G401 (cell line): ENCODE data around the gene SARDH. TPM values are rescaled to one million over a fixed set of nuclear protein-coding genes. Genes with fewer than 3 reads are reported as not detected.
"Not testable (repeated sequence)": the region's sequence is repeated elsewhere in the genome, so short reads cannot be mapped to it uniquely, and the experiment has no call there.

Experiments used
- DNase-seq: peaks from one replicate; pipeline ENCODE4 v3.0.0-alpha.2; 2015; ENCODE audit warnings: low spot score
- in situ Hi-C: cut with HindIII; loops from 2 replicates; pipeline ENCODE4 v1.10.0; 2016; ENCODE audit warnings: low sequenced_read_pairs, mixed read lengths
- total RNA-seq: library from RNA; depleted of rRNA; stranded (reverse); fragments of >200 nt; shearing (Covaris generic); gene quantifications from 2 replicates; pipeline ENCODE4 v1.2.3, GENCODE V29; 2014

The SARDH gene
- total RNA-seq, 1 experiment from 2014 or later = 13.2 TPM

DNA sequence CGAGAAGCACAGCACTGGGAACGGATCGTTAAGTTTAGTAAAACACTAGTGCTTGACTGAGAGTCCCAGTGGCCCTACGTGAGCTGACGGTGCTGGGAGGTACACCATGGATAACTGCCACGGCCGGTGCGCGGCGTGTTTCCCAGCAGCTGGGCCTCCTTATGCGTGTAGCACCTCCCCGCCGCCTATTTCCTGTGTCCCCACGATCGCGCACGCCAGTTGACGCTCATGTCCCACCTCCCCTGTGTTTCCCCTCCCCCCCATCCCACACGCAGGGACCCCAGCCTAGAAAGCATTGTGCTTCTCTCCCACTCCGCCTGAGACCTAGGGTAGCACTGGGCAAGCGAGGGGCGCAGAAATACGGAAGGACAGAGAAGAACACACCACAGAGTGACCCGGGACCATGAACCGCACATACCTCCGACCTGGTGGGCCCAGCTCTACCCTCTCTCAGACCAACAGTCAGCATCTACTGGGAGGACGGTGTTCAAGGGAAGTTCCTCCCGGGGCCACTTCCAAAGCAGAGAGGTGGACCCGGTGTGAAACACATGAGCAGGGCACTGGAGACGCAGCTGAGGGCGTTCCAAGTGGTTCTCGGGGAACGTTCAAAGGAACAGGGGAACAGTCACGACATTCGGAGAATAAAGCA is 56.4 kb downstream of the SARDH start:
- no peak for DNase-seq
- in situ Hi-C loops = no loop called here

DNA sequence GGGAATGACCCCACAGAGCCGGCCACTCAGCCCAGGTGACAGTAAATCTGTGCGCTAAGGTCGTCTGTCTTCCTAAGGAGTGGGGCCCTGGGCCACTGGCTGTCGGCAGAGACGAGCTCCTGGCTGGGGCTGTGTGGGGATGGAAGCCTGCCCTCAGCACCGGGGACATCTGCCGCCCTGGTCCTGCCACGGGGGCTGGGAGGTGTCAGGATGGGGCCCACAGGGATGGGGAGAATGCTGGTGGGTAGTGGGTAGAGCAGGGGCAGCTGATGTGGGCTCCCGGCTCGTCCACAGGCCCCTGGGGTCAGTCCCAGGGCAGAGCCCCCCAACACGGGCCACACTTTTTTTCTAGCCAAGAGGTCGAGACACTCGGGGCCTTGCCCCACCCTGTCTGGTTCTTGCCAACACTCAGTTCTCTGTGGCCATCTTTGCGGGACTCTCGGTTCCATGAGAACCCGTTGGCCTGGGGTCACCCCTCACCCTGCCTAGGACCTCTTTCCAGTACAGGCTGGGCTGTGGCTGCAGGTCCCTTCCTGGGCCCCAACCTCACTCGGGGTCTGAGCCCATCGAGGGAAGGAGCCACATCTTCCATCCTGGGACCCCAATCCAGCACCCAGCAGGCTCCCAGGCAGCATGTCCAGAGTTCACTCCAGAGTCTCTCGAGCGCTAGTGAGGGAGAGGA is 57.0 kb downstream of the SARDH start:
- in situ Hi-C loops = no loop called here
- no peak for DNase-seq

DNA sequence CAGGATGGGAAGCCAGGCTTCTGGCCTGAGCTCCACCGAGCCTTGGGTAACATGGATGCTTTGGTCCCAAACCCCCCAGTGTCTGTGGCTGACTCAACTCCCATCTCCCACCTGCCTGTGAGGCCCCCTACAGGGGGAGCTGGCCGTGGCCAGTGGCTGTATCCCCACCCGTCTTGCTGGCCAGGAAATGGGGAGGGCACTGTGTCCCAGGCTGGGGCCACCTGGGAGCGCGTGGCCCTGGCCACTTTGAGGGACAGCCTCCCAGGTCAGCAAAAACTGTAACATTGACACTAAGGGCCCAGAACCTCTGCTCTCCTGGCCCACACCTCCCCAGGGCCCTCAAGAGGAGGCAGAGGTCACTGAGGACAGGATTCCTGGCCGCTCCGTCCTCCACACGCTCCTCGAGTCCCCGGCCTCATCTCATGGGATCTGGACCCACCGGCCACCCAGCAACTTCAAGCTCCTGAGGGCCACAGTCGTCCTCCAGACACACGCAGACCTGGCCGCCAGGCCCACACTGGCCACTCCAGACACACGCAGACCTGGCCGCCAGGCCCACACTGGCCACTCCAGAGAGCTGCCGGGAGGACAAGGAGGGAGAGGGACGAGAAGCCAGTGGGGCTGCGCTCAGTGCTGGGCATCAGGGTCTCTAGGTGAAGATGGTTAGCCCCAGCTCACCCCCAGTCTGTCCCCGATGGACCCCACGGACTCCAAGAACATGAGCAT is 57.7 kb downstream of the SARDH start:
- no peak for DNase-seq
- in situ Hi-C loops = no loop called here

DNA sequence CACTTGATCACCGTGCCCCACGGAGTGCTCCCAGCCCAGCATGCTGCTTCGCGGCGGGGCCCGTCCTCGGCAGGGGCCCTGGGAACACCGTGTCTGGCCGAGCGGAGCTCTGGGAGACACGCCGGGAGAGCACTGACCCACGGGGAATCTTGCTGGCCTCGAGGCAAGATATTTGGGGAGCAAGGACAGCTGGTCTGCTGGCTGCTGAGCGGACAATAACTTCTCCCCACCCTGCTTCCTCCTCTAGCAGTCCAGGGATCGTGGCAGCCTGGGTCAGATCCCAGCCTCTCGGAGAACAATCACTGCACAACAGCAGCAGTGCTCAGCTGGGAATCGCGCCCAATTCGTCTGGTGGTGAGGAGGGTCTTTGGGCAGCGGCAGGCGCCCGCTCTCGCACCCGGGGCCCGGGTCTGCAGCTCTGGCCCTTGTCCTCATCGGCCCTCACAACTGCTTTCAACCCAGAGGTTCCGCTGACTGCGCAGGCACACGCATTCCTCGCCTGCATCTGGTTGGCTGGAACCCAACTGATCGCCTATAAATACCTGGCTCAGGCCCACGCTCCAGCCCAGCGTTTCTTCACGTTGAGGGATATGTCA is 58.6 kb downstream of the SARDH start:
- no peak for DNase-seq
- in situ Hi-C loops = no loop called here

DNA sequence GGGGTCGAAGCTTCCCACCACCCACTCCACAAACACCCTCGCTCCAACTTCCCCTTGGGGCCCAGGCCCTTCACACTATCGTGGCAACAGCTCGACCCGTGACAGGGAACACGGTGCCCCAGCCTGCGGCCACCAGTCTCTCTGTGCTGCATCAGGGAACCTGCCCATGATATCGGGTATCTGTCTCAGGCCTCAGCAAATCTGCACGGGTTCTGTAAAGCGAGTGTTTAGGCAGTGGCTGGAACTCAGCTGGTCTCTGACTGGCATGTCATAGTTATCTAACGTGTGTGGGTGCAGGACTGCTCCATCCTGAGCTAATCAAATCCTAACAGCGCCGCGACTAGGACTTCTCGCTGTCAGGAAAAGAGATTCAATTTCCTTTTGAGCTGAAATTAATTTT is 59.1 kb downstream of the SARDH start:
- in situ Hi-C loops = no loop called here
- no peak for DNase-seq

DNA sequence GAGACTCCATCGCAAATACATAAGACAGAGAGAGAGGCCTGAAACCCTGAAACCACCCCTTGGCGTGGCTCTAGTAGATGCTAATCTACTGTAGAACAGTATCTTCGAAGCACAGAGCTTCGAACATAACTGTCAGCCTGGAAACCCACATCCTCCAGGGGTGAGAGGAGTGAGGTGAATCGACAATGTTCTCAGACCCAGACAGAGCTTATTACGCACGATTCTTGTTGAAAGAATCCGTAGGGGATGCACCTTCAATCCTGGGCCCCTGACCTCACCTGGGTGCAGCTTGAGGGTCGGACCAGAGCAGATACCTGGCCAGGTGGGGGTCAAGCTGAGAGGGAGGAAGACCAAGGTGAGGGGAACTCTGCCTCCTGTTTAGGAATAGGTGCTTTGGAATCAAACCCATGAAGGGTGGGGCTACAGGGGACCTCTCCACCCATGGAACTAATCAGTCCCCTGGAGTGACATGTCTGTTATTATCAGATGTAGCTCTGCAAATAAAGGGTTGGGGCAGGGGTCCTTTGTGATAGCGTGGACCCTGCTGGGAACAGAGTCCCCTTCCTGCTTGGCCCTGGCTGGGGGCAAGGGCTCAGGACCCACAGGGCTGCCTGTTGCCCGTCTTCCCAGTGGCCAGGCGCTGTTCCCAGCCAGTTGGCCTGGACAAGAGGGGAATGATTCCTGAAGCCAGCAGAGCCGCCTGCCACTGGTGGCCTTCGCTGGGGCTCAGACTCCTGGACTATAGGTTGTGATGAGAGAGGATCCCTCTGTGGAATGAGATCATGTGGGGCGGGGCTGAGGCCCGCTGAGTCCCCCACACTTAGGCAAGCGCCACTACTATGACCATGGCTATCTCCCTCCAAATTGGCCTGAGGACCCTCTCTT is 60.8 kb downstream of the SARDH start:
- no peak for DNase-seq
- in situ Hi-C loops = no loop called here

DNA sequence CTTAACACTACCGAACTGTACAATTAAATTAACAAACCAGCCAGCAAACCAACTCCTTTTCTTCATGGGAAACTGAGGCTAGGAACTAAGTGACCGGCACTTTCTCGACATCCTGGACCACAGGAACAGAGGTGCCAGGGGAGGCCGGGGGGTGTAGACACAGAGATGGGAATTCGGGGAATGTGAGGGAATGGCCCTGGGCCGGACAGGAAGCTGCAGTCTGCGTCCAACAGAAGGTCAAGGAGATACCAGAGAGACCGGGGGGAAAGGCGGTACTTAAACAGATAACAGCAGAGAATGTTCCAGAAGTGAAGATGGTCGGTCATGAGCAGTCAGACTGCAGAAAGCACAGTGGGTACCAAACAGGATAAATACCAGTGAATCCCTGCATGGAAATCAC is 61.7 kb downstream of the SARDH start:
- in situ Hi-C loops = no loop called here
- no peak for DNase-seq

DNA sequence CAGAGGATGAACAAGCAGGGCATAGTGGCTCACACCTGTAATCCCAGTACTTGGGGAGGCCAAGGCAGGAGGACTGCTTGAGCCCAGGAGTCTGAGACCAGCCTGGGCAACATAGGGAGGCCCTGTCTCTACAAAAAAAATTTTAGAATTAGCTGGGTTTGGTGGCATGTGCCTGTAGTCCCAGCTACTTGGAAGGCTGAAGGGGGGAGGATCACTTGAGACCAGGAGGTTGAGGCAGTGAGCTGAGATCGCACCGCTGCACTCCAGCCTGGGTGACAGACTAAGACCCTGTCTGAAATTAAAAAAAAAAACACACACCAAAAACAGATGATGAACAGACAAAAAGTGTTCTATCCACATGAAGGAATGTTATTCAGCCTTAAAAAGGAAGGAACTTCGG is 62.4 kb downstream of the SARDH start:
- not testable (repeated sequence) for DNase-seq

DNA sequence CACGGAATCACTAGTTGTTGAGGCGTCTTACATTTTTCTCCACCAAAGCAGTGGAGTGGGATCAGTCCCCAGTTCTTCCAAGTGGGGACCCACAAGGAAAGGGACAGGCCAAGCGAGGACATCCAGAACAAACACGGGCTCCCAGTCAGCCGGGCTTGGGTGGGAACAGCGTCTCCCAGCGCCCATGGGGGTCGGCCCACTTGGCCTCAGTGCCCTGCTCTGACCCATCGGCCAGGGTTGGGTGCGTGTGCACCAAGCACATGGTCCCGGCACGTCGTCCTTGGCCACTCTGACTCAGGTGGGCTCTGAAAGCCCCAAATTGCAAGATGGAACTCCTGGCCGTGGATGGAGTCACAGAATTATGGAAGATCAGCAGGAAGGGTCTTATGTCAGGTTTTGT is 64.1 kb downstream of the SARDH start:
- DNase-seq = no peak
- in situ Hi-C loops = no loop called here

More for the DNA sequence above, 62.4 kb downstream of the SARDH start:
- in situ Hi-C loops = not testable (repeated sequence)

DNA sequence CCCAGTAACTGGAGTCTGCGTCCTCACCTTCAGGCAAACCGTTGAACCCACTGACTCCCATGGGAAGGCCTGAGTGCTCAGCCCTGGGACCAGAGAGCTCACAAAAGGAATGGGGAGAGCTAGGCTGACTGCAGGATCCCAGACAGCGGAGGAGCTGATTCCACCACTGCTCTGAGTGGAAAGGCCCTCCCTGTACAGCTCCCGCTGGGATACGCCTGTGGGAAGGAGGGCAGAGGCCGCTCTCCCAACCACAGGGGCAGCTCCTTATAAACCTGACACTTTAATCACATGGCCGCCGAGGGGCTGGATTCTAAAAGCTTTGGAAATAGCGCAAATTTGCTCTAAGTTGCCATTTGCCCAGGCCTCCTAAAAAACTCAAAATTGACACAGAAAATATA is 64.9 kb downstream of the SARDH start:
- no peak for DNase-seq
- in situ Hi-C loops = no loop called here

DNA sequence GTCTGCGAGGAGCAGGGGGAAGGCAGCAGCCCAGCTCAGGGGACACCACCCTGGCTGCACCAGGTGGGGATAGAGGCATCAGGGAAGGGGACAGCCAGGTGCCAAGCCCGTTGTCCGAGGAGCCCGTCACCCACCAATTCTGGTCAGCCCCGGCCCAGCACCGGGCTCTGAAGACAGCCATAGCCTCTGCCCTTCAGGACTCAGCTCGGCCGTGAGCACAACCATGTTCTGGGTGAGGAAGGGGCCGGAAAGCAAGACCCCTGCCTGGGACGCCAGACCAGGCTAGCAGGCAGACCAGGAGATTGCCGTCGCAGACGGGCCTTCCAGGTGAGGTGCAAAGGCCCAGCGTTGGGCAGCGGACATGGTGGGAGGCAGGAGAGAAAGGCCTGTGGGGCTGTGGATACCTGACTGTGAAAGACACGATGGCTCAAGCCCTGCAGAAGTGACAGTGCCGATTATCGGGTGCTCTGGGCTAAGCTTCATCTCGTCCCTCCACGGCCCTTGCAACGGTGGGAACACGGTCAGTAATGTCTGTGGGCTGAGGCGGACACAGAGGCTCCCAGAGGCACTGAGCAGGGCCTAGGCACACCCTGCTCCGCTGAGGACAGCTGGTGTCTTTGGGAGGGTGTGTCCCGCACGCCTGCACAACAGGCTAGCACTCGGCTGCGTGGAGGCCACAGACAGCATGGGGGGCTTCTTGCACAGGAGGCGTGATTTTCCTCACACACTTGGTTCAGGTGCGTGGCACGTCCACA is 65.5 kb downstream of the SARDH start:
- in situ Hi-C loops = no loop called here
- no peak for DNase-seq

DNA sequence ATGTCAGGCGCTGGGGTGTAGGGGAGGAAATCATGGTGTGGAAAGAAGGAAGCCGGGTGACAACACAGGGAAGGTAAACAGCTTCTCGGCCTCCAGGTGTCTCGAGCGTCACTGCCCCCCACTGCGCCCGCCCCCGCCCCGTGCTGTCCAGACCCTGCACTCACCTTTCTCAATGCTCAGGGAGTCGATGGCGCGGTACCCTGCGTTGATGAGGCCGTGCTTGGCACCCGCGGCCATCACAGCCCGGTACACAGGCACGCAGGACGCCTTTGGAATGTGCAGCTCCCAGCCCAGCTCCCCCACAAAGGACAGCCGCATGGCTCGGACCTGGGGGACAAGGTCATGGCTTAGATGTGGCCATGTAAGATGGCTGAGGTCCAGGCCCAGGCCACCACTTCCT is 66.8 kb downstream of the SARDH start:
- in situ Hi-C loops = no loop called here
- DNase-seq = no peak

DNA sequence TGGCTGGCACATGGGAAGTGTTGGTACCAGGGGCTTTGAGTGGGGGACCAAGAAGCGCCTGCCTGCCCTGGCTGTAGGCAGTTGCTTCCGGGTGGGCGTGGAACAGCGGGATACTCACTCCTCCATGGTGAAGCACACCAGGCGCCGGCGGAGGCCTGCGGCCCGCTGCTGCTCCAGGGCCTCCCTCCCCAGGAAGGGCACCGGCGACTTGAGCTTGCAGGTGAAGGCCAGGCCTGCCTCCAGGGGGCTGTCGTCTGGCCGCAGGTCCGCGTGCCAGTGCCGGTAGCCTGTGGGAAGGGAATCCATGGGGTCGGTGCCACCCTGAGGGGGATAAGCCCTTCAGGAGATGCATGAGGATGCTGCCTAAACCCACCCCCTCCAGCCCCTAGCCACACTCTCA is 67.7 kb downstream of the SARDH start:
- in situ Hi-C loops = no loop called here
- DNase-seq = no peak

DNA sequence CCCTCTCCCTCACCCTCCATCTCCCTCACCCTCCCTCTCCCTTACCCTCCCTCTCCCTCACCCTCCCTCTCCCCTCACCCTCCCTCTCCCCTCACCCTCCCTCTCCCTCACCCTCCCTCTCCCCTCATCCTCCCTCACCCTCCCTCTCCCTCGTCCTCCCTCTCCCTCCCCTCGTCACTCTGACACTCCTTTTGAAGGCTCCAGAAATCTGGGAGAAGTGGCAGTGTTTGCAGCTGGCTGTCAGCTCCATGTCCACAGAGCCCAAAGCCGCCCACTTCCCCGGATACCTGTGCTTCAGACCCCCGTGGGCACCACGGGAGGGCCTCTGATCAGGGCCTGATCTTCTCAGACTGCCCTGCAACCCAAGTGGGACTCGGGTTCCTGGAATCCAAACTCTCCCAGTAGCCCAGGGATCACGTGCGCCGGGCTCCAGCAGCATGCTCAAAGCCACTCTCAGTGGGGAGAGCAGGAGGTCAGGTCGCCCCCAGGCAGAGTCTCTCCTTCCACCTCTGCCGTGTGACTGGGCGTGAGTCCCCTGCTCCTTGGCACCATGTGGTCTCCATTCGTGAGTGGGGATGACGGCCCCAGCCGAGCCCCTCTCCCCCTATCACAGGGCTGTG is 68.9 kb downstream of the SARDH start:
- in situ Hi-C loops = no loop called here
- DNase-seq = no peak

DNA sequence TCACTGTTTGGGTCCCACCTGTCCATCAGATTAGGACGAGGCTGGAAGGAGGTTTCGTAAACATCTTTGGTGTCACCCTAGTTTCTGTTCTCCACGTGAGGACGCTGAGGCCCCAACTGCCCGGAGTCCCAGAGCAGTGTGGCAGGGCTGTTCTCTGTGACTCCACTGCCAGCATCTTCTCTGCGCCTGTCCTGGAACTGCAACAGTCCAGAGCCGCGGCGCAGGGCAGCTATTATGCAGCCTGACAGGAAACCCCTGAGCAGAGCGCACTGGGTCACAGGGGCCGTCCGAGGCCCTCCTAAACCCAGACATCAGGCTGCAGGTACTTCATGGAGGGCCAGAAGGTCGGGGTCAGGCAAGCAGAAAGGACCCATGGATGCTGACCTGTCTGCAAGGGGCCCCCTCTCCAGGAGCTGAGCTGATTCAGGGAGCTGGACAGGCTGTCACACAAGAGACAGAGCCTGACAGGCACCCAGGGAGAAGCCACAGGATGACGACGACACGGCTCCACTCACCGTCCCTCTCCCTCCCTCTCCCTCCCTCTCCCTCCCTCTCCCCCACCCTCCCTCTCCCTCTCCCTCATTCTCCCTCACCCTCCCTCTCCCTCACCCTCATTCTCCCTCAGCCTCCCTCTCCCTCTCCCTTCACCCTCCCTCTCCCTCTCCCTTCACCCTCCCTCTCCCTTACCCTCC is 70.2 kb downstream of the SARDH start:
- in situ Hi-C loops = no loop called here
- no peak for DNase-seq

DNA sequence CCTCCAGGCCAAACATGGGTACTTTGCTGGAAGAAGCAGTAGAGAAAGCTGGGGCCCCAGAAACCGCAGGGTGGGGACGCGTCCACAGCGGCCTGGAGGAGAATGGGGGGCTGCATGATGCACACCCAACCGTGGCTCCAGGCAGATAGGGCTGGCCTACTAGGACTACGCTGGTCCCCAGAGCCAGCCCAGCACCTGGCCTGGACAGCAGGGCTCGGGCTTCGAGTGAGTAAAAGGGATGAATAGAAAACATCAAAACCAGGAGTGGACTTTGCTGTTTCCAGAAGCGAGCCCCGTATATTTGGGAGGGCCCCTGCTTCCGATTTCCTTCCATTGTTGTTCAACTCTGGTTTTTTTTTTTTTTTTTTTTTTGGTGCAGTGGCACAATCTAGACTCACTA is 71.3 kb downstream of the SARDH start:
- in situ Hi-C loops = no loop called here
- no peak for DNase-seq

DNA sequence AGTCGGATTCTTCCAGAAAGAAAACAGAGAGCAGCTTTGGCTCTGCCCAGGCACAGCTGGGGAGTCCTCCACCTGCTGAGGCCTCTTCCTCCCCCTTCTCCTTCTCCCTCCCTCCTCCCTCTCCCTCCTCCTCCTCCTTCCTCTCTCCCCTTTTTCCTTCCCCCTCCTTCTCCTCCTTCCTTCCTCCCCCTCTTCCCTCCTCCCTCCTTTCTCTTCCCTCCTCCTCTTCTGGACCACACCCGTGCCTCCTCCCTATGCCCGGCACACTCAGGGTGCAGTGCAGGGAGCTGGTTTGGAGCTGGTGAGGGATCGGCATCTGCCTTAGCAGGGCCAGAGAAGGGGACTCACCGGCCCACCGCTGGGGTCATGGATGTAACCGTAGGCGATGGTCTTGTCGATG is 71.8 kb downstream of the SARDH start:
- DNase-seq = no peak
- in situ Hi-C loops = no loop called here

DNA sequence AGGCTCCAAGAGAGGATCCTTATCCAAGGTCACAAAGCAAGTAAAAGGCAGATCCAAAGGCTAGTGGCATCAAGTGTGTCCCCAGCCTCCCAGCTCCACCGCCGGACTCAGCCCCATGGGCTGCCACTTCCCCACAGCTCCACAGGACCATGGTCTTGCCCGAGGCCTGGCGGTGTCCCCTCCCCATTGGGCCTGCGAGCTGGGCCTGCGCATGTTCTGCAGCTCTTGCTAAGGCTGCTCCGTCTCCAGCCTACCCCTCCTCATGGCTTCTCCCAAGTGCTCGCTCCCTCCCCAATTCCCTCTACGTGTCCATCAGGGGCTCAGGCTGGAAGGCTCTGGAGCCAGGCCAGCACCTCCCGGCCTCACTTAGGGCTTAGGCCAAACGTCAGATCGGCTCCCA is 72.6 kb downstream of the SARDH start:
- DNase-seq = no peak
- in situ Hi-C loops = no loop called here
